LNCAP (cell line): Measurements from ENCODE around the gene PPP2R5C.

Experiments used
- CTCF ChIP-seq: fragments of 450-650 bp; IDR thresholded peaks from 2 replicates; pipeline ENCODE4 v1.5.1; 2017; ENCODE audit warnings: mild to moderate bottlenecking

The PPP2R5C gene

GRCh38 chr14:101937926-101938767 is 176.6 kb downstream of the PPP2R5C start:
- TF ChIP-seq CTCF = no peak

- TF ChIP-seq CTCF = no peak
These were observed 178.2 kb downstream of the PPP2R5C start for GRCh38 chr14:101939646-101940170.

- no peak for TF ChIP-seq CTCF
These were observed 182.9 kb downstream of the PPP2R5C start for GRCh38 chr14:101944451-101944850.

- no peak for TF ChIP-seq CTCF
These were observed 183.7 kb downstream of the PPP2R5C start for GRCh38 chr14:101945171-101945570.

- TF ChIP-seq CTCF = no peak
These were observed 186.0 kb downstream of the PPP2R5C start for GRCh38 chr14:101947577-101947903.

GRCh38 chr14:101947904-101948665 is 186.6 kb downstream of the PPP2R5C start:
- no peak for TF ChIP-seq CTCF

GRCh38 chr14:101948666-101949216 is 187.2 kb downstream of the PPP2R5C start:
- TF ChIP-seq CTCF = no peak
